ENCODE results near the gene MREG.

Gene MREG

GRCh38 chr2:215921895-215922294 lies 91.5 kb downstream of the MREG start:
- in situ Hi-C loops (cut with MboI; ENCODE audit: low sequenced_read_pairs), result no loop called here

- in situ Hi-C loops (cut with MboI; ENCODE audit: low sequenced_read_pairs), result no loop called here
Measured at GRCh38 chr2:215920244-215921100, 92.9 kb downstream of the MREG start.

- in situ Hi-C loops (cut with MboI; ENCODE audit: low sequenced_read_pairs), result no loop called here
Measured at GRCh38 chr2:215919624-215920243, 93.6 kb downstream of the MREG start.

- in situ Hi-C loops (cut with MboI; ENCODE audit: low sequenced_read_pairs), result no loop called here
Measured at GRCh38 chr2:215918901-215919599, 94.3 kb downstream of the MREG start.

DNA sequence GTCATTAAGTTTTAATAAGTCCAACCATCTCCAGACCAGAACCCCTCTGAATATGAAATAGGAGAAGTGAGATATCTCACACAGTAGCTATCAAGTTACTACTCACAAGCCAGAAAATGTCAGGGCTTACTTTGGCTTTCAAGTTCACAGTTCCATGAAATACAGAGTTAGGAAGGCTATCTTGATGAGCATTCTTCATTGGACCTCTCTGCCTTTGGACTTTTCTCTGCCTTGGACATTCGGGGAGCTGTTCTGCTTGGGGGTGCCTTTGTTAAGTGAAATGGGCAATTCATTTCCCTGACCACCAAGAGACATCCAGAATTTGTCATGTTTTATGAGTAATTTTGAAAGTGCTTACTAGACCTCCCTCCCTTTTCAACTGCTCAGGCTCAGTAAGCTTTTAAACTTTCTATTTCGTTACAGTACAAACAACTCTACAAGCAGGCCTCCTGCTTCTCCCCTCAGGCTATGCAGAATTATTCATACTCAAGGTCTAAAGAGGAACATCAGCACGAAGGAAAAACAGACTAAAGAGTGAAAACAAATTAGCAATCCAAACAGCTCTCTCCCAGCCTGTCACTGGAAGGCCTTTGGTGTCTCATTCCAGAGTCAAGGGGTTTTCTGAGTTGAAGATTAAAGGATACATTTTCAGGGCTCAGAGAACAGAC lies 95.3 kb downstream of the MREG start:
- in situ Hi-C loops (cut with MboI; ENCODE audit: low sequenced_read_pairs), result no loop called here

DNA sequence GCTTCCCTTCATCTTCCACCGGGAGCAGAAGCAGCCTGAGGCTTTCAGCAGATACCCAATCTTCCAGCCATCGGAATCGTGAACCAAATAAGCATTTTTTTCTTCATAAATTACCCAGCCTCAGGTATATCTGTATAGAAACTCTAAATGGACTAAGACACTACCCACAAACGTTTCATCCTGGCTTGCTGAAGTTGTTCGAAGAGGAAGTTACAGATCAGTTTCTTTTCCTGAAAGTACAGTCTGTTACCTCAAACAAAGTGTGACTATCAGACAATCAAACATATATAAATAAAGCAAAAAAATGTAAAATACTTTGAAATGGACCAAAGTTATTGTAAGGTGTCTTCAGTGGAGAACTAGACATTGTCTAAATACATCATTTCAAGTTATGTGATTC lies 97.9 kb downstream of the MREG start:
- in situ Hi-C loops (cut with MboI; ENCODE audit: low sequenced_read_pairs), result no loop called here

GRCh38 chr2:215914777-215915165 lies 98.6 kb downstream of the MREG start:
- in situ Hi-C loops (cut with MboI; ENCODE audit: low sequenced_read_pairs), result no loop called here

DNA sequence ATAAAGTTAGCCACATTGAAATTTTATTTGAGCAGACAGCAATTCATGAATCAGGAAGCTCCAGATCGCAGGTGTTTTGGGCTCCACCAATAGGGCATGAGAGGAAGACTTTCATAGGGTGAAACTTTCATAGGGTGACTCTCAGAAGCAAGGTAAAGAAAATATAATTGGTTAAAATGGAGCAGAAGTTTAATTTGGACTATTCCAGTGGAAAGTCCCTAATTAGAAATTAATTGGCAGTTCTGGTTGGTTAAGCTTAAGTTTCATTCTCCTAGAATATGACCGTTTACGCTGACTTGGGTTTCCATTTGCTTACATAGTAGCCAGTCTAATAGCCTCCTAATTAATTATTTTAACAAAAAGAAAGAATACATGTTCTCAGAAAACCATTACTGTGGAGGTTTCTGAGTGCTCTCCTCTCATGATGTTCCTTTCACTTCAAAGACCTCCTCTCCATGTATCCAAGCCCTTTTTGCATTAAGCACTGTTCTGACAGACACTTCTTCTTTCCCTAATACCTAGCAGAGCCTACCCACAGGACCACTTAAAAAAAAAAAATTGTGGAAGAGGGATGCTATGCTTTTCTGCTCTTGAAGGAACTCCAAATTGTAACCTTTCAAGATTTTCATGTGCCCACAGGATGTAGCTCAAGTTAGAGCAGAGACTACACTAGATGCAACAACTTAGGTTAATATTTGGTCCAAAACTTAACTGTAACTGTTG lies 99.1 kb downstream of the MREG start:
- in situ Hi-C loops (cut with MboI; ENCODE audit: low sequenced_read_pairs), result no loop called here

GRCh38 chr2:215912299-215912842 lies 101.0 kb downstream of the MREG start:
- in situ Hi-C loops (cut with MboI; ENCODE audit: low sequenced_read_pairs), result no loop called here

- in situ Hi-C loops (cut with MboI; ENCODE audit: low sequenced_read_pairs), result no loop called here
Measured at GRCh38 chr2:215911301-215912085, 101.9 kb downstream of the MREG start.

- in situ Hi-C loops (cut with MboI; ENCODE audit: low sequenced_read_pairs), result no loop called here
Measured at GRCh38 chr2:215910180-215910579, 103.2 kb downstream of the MREG start.

GRCh38 chr2:215907147-215907546 lies 106.2 kb downstream of the MREG start:
- in situ Hi-C loops (cut with MboI; ENCODE audit: low sequenced_read_pairs), result no loop called here

DNA sequence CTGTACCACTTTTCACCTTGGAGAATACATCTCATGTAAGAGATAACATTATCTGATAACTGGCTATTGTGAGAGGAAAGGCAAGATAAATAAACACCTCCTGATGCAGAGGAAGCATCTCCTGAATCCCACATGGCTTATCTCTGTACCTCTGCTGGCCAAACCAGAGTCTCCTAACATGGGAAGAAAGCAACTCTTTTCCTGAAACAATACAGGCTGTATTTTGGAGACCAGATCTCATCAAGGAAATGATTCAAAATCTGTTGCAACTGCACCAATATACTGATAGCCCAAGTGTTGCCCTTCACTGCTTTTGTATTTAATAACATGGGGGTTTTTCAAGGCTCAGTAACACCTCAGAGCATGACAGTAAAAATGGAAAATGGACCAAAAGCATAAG lies 106.9 kb downstream of the MREG start:
- in situ Hi-C loops (cut with MboI; ENCODE audit: low sequenced_read_pairs), result no loop called here

DNA sequence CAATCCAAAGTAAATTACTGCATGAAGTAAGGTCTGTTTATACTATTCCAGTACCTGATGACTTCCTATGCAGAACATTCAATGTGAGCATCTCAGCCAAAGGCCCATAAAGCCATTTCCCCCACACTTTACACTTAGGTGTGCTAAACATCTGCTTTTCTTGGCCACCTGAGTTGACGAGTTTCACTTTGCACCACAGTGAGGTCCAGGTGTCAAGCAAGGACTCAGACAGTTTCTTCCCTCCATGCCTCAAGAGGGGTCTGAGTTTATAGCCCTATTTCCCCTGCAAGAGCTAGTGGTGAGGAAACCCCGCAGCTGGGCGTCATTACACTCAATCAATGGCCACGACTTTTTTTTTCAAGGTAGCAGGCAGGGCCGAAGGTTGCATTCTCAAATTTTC lies 107.7 kb downstream of the MREG start:
- in situ Hi-C loops (cut with MboI; ENCODE audit: low sequenced_read_pairs), result no loop called here

- in situ Hi-C loops (cut with MboI; ENCODE audit: low sequenced_read_pairs), result no loop called here
Measured at GRCh38 chr2:215904101-215904500, 109.2 kb downstream of the MREG start.

GRCh38 chr2:215903203-215903602 lies 110.1 kb downstream of the MREG start:
- in situ Hi-C loops (cut with MboI; ENCODE audit: low sequenced_read_pairs), result no loop called here

DNA sequence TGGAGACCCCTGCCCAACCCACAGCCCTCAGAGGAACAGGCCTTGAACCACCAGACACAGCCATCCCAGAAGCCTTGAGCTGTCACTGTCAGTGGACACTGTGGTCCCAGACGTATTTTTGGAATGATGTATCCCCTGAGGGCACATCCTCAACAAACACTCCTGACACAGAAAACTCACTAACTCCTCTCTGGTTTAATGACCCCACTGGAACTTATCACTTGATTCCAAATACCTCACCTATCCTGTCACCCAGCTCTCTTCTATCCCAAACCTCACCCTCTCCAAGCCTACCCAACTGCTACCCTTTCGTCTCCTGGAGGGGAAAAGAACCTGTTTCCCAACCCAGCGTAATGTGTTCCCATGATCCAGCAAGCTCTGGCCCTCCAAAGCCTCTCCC lies 111.6 kb downstream of the MREG start:
- in situ Hi-C loops (cut with MboI; ENCODE audit: low sequenced_read_pairs), result no loop called here

DNA sequence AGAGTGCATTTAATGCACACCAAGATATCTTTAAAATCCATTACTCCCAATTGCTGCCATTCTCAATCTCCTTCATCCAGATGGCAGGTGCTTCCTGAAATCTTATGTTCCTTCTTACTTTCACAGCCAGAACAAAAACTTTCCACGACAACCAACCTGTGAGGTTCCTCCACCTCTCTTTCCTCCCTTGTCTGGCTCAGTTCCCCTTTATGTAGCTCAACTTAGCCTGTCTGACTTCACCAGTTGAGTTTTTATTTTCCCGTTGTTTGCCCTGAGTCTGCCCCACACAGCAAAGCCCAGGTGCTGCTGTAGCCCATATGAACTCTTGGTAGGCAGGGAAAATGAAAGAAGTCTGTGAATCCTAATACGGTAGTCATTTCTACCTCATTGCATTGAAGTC lies 112.5 kb downstream of the MREG start:
- in situ Hi-C loops (cut with MboI; ENCODE audit: low sequenced_read_pairs), result no loop called here

- in situ Hi-C loops (cut with MboI; ENCODE audit: low sequenced_read_pairs), result no loop called here
Measured at GRCh38 chr2:215900203-215900611, 113.1 kb downstream of the MREG start.
